ENCODE results near the gene PAK4.

PAK4 gene

DNA sequence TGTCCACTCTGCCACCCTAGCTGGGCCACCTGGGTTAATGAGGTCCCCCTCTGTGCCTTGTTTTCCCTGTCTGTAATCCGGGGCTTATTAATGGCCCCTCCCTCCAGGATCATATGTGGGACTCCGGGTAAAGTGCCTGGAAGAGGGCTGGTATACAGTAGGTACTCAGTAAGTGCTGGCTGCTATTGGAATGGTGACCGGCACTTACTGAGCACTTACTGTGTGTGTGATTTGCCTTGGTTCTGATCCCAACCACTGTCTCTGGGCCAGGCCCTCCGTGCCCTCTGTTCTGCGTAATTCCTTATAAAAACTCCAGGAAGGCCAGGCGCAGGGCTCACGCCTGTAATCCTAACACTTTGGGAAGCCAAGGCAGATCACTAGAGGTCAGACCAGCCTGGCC, 40.3 kb downstream of the PAK4 start:
- DNase-seq (ENCODE audit: low read depth): no peak

DNA sequence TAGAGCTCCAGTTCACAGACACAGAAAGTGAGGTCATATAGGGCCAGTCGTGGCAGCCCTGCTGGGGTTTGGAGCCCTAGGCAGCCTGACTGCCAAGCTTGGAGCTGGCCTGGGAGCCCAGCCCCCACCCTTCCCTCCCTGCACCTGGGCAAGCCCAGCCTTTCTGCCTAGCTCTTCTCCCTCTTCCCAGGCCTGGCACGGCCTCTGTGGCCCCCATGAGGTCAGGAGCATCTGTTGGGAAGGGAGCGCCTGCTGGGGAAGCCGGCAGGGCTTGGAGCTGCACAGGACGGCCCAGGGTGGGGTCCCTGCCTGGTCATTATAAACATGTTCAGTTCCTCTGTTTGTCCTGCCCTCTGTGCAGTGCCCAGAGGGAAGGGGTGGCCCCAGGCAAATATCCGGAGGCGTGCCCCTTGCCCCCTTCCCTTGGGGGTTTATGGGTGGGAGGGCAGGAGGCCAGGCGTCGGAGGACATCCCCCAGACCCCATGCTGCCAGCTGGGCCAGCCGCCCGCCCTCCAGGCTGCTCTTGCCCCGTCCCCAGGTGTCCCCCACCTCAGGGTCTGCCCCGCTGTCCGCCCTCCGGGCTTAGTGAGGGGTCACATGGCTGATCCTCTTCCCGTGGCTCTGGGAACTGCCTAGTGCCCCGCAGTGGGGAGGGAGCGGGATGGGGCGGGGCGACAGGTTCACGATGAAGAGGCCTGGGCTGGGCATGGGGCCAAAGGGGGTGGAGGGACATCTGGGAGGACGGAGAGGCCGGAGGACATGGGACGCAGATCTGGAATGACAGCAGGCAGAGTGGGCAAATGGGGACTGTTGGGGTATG, 41.2 kb downstream of the PAK4 start:
- no peak for DNase-seq (ENCODE audit: low read depth)

DNA sequence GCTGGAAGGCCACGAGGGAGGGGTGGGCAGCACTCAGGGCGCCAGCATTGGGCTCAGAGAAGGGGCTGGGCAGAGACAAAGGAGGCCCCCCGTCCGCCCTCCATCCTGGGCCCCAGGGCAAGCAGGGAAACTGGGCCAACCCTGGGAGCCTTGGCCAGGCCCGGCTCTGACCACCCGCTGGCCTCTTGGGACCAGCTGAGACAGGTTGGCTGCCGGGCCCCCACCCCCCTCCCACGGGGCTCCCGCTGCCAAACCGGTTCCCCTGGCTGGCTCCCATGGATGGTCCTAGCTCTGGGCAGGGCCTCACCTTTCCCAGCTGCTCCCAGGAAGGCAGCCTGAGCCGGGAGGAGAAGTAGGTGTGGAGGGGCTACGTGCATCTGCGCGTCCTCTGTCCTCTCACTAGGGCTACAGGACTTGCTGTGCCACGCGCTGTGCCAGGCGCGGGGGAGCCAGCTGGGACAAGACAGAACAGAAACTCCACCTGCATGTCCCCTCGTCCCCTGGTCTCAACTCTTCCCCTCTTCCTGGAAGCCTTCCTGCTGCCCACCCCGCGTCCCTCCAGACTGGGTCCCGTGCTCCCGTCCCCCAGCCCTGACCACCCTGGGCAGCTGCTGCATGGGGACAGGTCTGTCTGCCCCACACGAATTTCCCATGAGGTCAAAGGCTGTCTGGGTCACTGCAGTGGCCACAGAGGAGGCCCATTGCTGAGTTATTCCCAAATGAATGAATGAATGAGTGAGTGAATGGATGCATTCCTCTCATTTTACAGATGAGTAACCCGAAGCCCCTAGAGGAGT, 42.1 kb downstream of the PAK4 start:
- DNase-seq (ENCODE audit: low read depth): no peak

DNA sequence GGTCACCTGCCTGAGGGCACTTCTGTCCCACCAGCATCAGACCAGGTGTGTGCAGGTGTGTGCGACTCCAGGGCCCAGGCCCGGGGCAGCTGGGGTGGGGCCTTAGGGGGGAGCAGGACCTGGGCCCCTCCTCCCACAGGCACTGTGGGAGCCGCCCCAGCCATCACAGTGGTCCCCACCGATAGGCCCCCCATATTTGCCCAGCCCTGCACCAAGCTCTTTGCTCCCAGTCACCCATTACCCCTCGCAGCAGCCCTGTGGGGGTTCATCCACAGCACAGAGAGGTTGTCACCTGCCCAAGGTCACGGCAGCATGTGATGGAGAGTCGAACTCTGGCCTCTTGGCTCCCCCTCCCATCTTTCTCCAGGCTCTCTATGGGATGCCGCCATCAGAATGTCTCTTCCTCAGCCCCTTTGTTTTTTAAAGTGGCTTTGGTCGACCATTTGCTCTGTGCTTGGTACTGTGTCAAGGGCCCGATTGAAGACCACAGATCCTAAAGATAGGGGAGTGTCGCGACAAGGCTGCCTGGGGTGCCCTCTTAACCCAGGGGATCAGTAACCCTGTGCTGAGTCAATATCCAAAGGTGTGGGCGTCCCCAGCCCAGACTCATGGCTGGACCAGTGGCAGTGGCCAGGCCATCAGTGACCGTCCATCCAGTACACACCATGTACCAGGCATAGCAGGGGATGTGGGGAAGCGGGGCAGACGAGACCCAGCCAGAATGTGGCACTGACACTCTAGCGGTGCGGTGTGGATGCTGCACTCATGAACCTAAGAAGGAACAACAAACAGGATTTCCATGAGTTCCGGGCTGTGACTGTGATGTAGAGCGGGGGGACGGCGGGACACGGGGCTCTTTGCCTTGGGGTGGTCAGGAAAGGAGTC, 42.9 kb downstream of the PAK4 start:
- DNase-seq (ENCODE audit: low read depth): no peak

DNA sequence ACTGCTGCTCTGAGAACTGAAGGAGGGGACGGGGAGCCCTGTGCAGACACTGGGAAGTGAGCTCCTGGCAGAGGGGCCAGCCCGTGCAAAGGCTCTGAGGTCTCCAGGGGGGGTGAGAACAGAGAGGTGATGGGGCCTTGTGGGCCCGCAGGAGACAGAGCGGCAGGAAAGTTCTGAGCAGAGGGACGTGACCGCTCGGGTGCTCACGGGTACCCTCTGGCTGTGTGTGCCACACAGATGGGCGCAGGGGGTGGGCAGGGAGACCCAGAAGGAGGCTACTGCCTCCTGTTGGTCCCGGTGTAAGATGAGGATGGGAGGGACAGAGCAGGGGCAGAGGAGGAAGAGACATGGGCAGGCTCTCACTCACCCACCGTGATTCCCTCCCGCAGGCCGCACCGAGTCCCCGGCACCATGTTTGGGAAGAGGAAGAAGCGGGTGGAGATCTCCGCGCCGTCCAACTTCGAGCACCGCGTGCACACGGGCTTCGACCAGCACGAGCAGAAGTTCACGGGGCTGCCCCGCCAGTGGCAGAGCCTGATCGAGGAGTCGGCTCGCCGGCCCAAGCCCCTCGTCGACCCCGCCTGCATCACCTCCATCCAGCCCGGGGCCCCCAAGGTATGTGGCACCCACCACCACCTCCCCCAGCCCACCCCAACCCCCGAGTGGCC, 43.7 kb downstream of the PAK4 start:
- DNase-seq (ENCODE audit: low read depth): no peak

DNA sequence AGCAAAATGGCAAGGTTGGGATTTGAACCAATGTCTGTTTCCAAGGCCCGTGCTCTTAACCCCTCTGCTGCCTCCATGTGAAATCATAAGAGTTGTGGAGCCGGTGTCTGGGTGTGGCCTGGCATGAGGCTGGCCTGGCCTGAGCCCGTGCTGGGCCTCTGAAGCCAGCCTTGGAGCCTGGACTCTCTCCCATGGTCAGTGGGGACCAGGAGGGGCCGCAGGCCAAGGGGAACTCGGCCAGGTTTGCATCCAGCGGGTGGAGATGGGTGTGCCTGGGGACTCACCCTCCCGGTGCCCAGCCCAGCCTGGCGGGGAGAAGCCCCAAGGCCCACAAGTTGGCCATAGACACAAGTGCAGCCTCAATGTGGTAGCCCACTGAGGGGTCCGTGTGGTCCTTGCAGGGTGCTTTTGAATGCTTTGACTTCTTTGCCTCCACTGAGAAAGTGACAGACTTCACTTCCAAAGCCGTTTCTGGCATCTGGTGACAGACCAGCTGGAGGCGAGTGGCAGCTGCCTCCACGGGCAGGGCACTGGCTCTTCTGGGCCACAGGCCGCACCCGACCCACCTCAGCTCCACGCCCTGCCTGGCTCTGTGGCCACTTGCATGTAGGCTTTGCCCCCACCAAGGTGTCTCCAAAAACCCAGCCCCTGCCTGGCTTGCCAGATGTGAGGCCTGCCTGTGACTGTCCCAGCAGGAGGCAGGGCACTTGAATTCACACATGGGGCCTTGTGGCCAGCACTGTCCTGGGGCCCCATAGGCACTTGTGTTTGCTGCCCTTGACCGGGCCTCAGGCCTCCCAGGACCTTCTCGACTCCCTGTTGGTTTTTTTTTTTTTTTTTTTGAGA, 45.0 kb downstream of the PAK4 start:
- no peak for DNase-seq (ENCODE audit: low read depth)

DNA sequence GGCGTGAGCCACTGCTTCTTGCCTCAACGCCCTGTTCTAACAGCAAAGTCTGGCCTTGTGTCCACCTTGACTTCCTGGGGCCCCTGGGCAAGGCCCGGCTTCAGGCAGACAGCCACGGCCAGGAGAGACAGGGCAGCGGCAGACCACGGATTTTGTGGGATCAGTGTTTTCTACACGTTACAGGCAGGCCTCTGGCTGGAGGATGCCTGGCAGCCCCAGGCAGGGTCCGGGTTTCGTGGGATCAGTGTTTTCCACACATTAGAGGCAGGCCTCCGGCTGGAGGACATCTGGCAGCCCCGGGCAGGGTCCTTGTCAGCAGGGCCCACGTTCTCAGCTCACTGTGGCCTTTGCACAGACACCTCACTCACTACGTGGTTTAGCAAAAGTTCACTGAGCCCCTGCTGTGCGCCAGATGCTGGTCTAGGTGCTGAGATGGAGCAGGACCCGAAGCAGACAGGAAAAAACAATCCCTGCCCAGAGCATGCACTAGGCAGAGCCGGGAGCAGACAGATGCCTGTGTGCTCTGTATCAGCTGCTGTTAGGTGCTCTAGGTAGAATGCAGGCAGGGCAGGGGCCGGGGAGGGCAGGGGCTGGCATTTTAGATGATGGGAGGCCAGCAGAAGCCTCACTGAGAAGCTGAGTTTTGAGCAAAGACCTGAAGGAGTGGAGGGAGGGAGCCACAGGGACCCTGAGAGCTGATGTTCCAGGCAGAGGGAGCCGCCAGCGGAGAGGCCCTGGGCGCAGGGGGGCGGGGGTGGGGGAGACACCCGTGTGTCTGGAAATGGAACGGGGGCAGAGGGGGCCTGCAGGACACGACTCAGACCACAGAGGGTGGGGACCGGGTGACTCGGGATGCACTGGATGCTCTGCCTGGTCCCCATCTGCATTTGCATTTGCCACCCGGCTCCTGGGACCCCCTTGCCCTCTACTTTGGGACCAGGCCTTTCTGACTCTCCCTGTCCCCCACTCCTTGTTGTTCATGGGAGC, 46.2 kb downstream of the PAK4 start:
- DNase-seq (ENCODE audit: low read depth): no peak

DNA sequence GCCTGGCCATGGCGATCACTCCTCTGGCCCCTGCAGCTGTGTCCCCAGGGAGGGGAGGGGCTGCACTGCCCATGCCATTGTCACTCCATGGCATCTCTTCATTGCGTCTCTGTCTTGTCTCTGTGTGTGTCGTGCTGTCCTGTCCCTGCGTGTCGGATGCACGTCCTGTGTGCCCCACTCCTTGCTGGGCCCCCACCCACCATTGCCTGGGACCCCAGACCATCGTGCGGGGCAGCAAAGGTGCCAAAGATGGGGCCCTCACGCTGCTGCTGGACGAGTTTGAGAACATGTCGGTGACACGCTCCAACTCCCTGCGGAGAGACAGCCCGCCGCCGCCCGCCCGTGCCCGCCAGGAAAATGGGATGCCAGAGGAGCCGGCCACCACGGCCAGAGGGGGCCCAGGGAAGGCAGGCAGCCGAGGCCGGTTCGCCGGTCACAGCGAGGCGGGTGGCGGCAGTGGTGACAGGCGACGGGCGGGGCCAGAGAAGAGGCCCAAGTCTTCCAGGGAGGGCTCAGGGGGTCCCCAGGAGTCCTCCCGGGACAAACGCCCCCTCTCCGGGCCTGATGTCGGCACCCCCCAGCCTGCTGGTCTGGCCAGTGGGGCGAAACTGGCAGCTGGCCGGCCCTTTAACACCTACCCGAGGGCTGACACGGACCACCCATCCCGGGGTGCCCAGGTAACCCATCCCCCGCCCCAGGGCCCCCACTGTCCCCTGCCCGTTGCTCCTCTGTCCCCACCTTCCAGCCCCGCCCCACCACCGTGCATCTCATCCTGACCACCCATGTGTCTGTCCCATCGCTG, 47.3 kb downstream of the PAK4 start:
- no peak for DNase-seq (ENCODE audit: low read depth)

DNA sequence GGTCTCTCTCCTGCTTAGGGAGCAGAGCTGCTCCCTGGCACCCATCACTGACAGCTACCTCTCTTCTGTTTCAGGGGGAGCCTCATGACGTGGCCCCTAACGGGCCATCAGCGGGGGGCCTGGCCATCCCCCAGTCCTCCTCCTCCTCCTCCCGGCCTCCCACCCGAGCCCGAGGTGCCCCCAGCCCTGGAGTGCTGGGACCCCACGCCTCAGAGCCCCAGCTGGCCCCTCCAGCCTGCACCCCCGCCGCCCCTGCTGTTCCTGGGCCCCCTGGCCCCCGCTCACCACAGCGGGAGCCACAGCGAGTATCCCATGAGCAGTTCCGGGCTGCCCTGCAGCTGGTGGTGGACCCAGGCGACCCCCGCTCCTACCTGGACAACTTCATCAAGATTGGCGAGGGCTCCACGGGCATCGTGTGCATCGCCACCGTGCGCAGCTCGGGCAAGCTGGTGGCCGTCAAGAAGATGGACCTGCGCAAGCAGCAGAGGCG, 48.0 kb downstream of the PAK4 start:
- DNase-seq (ENCODE audit: low read depth): no peak

DNA sequence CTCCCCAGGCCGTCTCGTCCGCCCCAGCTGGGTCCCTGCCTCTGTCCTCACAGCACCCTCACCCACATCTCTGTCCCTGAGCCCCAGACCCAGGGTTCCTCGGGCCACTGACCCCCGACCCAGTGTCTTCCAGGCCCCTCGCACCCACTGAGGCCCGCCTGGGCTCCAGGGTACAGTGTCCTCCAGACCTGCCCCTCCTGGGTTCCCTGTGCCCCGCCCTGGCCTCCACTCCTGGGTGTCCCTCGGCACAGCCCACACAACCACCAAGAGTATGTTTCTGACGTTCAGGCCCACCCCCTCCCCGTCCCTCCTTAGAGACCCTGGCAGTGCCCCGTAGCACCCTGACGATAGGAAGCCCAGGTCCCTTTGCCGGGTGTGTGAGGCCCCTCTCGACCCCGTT, 48.6 kb downstream of the PAK4 start:
- no peak for DNase-seq (ENCODE audit: low read depth)

DNA sequence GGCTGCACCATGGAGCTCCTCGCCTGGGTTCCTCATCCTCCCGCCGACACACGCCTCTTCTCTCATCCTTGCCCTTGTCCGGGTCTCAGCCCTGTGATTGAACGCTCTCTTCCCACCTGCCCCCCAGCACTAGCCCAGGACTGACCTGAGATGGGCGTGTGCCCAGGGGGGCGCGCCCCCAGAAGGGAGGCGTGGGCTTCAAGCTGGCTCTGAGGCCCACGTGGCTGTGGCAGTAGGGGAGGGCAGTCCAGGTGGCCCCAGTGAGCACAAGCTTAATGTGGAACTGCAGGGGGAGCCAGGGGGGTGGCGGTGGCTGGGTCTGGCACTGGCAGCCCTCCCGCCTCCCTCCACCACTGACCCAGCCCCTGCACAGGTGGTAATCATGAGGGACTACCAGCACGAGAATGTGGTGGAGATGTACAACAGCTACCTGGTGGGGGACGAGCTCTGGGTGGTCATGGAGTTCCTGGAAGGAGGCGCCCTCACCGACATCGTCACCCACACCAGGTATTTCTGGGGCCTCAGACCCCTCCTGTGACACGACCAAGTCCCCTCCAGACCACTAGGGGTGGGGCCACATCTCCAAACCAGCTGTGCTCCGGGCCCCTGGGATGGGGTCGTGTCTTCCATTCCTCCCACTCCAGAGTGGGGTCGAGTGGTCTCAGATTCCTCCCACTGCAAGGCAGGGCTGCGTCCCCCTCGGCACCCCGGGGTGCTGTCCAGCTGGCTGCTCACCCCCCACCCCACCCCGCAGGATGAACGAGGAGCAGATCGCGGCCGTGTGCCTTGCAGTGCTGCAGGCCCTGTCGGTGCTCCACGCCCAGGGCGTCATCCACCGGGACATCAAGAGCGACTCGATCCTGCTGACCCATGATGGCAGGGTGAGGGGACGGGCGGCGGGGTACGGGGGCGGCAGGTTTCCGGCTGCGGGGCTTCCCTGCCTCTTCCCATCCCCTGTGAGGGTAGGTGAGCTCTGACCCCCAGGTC, 49.3 kb downstream of the PAK4 start:
- no peak for DNase-seq (ENCODE audit: low read depth)

DNA sequence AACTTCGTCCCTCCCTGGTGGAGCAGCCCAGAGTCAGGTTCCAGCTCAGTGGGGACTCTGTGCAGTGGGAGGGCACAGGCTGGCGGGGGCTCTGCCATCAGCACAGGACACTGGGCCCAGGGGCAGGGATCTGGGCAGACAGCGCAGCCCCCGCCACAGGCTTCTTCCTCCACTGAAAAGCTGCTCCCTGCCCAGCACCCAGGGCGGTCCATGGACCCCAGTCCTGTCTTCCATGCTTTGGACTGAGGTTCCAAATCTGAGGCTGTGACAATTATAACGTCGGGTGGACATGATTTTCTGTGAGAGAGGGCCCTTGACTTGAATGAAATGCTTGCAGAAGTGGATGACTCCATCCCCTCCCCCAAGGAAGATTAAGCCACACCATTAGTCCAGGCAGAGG, 50.0 kb downstream of the PAK4 start:
- DNase-seq (ENCODE audit: low read depth): no peak

DNA sequence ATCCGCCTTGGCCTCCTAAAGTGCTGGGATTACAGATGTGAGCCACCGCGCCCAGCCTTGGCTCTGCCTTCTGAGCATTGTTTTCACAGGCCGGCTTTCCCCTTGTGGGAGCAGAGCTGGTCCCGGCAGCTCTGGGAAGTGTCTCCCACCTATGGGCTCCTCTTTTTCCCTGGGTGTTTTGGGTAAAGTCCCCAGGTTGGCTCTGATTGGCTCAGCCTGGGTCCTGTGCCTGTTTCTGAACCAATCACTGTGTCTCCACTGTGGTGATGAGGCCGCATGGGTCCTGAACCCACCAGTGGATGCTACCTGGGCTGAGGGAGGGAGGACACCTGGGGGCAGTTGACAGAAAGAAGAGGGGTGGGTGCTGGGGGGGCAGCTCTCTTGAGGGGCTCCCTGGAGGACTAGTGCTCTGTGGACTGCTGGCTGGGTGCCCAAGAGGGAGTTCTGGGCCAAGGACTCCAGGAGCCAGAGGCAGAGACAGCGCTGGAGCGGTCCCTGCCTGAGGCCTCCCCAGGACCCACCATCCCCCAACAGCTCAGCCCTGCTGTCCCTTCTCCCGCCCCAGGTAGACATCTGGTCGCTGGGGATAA, 51.6 kb downstream of the PAK4 start:
- DNase-seq (ENCODE audit: low read depth): no peak

DNA sequence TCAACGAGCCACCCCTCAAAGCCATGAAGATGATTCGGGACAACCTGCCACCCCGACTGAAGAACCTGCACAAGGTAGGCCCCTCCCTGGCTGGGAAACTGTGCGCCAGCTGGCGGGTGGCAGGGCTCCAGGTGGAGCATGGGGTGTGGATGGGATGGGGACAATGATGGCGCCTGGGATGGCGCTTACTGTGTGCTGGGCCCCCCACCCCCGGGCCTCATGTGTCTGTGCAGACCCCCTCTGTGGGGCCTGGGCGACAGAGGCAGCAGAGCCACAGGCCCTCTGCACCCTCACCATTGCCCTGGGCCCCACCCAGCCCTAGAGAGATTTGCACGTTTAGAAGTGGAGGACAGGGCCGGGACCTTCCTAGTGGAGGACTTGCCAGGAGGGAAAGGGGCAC, 52.1 kb downstream of the PAK4 start:
- DNase-seq (ENCODE audit: low read depth): no peak

DNA sequence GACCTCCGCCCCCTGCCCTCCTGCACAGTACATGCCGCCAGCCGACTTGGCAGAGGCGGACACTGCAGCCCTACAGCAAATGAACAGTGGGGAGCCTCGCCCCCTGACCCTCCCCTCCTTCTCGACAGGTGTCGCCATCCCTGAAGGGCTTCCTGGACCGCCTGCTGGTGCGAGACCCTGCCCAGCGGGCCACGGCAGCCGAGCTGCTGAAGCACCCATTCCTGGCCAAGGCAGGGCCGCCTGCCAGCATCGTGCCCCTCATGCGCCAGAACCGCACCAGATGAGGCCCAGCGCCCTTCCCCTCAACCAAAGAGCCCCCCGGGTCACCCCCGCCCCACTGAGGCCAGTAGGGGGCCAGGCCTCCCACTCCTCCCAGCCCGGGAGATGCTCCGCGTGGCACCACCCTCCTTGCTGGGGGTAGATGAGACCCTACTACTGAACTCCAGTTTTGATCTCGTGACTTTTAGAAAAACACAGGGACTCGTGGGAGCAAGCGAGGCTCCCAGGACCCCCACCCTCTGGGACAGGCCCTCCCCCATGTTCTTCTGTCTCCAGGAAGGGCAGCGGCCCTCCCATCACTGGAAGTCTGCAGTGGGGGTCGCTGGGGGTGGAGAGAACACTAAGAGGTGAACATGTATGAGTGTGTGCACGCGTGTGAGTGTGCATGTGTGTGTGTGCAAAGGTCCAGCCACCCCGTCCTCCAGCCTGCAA, 52.9 kb downstream of the PAK4 start:
- DNase-seq (ENCODE audit: low read depth): no peak

DNA sequence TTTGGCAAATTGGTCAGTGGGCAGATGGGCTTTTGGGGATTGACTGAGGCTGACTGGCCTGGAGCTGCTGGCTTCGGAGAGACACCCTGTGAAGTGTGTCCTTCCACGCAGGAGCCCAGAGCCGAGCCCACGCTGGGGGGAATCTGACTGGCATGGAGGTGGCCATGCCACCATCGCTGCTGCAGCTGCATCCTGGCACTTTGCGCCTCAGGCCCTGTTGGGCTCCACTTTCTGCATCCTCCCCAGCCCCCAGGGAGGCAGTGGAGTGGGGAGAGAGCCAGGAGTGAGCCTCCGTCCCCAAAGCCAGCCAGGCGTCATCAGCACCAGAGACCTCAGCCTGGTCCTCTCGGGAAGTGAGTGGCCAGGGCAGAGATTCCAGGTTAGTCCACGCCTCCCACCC, 54.2 kb downstream of the PAK4 start:
- no peak for DNase-seq (ENCODE audit: low read depth)
